ENCODE data around the gene COL6A6.

Gene COL6A6

DNA sequence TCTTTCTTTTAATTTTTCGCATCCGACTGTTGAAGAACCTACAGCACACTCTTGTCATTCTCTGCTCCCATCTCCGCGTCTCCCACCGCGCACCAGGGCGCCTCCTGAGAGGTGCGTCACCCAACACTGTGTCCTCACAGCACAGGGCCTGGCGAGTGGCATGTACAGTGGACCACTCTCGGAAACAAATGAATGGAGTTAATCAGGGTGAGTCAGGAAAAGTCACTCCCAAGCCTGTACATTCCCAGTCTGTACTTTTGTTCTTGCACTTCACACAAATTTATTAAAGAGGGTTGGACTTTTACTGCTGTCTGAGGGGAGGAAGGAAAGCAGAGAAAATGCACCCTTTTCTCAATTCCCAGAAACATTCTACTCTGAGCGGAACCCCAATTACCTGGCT lies 625 bp downstream of the COL6A6 start:
- no peak overlapping the region for H3K9ac ChIP-seq (ENCODE audit: low read length)
- H3K9me2 ChIP-seq (ENCODE audit: low read depth, low read length), result no peaks in the 10 kb centered on the region
- H3K4me1 ChIP-seq (ENCODE audit: insufficient read depth, low read length, severe bottlenecking), result no peaks in the 10 kb centered on the region
- no peak overlapping the region for H3K4me3 ChIP-seq (ENCODE audit: low read depth, low read length, poor library complexity, severe bottlenecking)
- H3K36me3 ChIP-seq (ENCODE audit: insufficient read depth, low read length), result no peaks in the 10 kb centered on the region
- no peak for TF ChIP-seq EZH2 (IDR thresholded peaks at IDR 0.05; ENCODE audit: borderline replicate concordance, low read length)
- TF ChIP-seq, protein P1, sequence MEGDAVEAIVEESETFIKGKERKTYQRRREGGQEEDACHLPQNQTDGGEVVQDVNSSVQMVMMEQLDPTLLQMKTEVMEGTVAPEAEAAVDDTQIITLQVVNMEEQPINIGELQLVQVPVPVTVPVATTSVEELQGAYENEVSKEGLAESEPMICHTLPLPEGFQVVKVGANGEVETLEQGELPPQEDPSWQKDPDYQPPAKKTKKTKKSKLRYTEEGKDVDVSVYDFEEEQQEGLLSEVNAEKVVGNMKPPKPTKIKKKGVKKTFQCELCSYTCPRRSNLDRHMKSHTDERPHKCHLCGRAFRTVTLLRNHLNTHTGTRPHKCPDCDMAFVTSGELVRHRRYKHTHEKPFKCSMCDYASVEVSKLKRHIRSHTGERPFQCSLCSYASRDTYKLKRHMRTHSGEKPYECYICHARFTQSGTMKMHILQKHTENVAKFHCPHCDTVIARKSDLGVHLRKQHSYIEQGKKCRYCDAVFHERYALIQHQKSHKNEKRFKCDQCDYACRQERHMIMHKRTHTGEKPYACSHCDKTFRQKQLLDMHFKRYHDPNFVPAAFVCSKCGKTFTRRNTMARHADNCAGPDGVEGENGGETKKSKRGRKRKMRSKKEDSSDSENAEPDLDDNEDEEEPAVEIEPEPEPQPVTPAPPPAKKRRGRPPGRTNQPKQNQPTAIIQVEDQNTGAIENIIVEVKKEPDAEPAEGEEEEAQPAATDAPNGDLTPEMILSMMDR (IDR thresholded peaks at IDR 0.05; ENCODE audit: low read length), result no peak
- no peak overlapping the region for H2AFZ ChIP-seq (ENCODE audit: low read length)
- no peak overlapping the region for H3K4me2 ChIP-seq (ENCODE audit: low read length)
- no peaks in the 10 kb centered on the region for H4K20me1 ChIP-seq (ENCODE audit: insufficient read depth, low read length)
- H3K27ac ChIP-seq (ENCODE audit: low read depth, low read length, poor library complexity, severe bottlenecking), result no peak overlapping the region
- no peaks in the 10 kb centered on the region for H3K79me2 ChIP-seq (ENCODE audit: insufficient read depth, low read length)
- H3K9me3 ChIP-seq (ENCODE audit: low read length), result no peaks in the 10 kb centered on the region
- H3F3A ChIP-seq (ENCODE audit: insufficient read depth, low read length), result no peaks in the 10 kb centered on the region
- H3K27me3 ChIP-seq (ENCODE audit: insufficient read depth, low read length), result no peaks in the 10 kb centered on the region

DNA sequence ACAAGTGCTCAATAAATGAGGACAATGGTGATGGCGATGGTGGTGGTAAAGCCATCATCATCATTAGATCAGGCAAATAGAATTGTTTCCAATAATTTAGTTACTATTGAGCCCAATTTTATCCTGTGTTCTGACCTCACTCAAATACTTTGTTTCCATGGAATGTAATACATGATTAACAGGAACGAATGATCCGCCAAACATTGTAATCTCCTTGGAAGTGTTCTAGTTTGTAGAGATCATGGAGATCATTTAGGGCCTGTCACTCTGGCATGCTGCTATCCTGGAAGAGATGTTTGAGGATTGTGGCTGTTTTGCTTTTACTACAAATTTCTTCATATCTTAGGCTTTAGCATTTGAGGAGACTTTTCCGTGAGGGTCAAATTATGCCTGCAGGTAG lies 2.8 kb downstream of the COL6A6 start:
- no peaks in the 10 kb centered on the region for H3K36me3 ChIP-seq (ENCODE audit: insufficient read depth, low read length)
- H4K20me1 ChIP-seq (ENCODE audit: insufficient read depth, low read length), result no peaks in the 10 kb centered on the region
- H3K9me2 ChIP-seq (ENCODE audit: low read depth, low read length), result no peaks in the 10 kb centered on the region
- TF ChIP-seq, protein P1 (IDR thresholded peaks at IDR 0.05; ENCODE audit: low read length), result no peak
- no peak for TF ChIP-seq EZH2 (IDR thresholded peaks at IDR 0.05; ENCODE audit: borderline replicate concordance, low read length)
- no peaks in the 10 kb centered on the region for H3K79me2 ChIP-seq (ENCODE audit: insufficient read depth, low read length)
- H3K27me3 ChIP-seq (ENCODE audit: insufficient read depth, low read length), result no peaks in the 10 kb centered on the region
- no peak overlapping the region for H3K4me3 ChIP-seq (ENCODE audit: low read depth, low read length, poor library complexity, severe bottlenecking)
- no peaks in the 10 kb centered on the region for H3K9me3 ChIP-seq (ENCODE audit: low read length)
- H3F3A ChIP-seq (ENCODE audit: insufficient read depth, low read length), result no peaks in the 10 kb centered on the region
- H3K27ac ChIP-seq (ENCODE audit: low read depth, low read length, poor library complexity, severe bottlenecking), result no peak overlapping the region
- H3K4me1 ChIP-seq (ENCODE audit: insufficient read depth, low read length, severe bottlenecking), result no peaks in the 10 kb centered on the region
- no peak overlapping the region for H3K9ac ChIP-seq (ENCODE audit: low read length)
- H3K4me2 ChIP-seq (ENCODE audit: low read length), result no peak overlapping the region
- no peak overlapping the region for H2AFZ ChIP-seq (ENCODE audit: low read length)

DNA sequence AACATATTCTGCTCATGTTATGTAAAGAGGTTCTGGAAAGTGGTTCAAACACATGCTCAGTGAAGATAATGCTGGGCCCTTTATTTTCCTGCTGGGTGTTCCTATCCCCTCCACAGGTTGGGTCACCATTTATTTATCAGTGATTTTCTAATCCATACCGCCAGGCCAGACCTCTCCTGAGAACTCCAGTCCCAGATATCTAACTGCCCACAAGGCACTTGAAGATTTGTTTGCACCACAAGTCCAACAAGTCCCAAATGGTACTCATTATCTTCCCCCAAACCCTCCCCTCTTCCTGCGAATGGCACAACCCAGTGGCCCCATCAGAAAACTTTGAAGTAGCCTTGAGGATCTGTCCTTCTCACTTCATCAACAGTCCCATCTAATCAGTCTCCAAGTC lies 5.4 kb downstream of the COL6A6 start:
- H3K4me3 ChIP-seq (ENCODE audit: low read depth, low read length, poor library complexity, severe bottlenecking), result no peak overlapping the region
- no peaks in the 10 kb centered on the region for H3F3A ChIP-seq (ENCODE audit: insufficient read depth, low read length)
- TF ChIP-seq, protein P1 (IDR thresholded peaks at IDR 0.05; ENCODE audit: low read length), result no peak
- no peaks in the 10 kb centered on the region for H3K27me3 ChIP-seq (ENCODE audit: insufficient read depth, low read length)
- H2AFZ ChIP-seq (ENCODE audit: low read length), result no peak overlapping the region
- H3K79me2 ChIP-seq (ENCODE audit: insufficient read depth, low read length), result no peaks in the 10 kb centered on the region
- no peak overlapping the region for H3K27ac ChIP-seq (ENCODE audit: low read depth, low read length, poor library complexity, severe bottlenecking)
- H3K9me2 ChIP-seq (ENCODE audit: low read depth, low read length), result no peaks in the 10 kb centered on the region
- H3K9me3 ChIP-seq (ENCODE audit: low read length), result no peaks in the 10 kb centered on the region
- H3K36me3 ChIP-seq (ENCODE audit: insufficient read depth, low read length), result no peaks in the 10 kb centered on the region
- no peaks in the 10 kb centered on the region for H3K4me1 ChIP-seq (ENCODE audit: insufficient read depth, low read length, severe bottlenecking)
- H3K9ac ChIP-seq (ENCODE audit: low read length), result no peak overlapping the region
- no peaks in the 10 kb centered on the region for H4K20me1 ChIP-seq (ENCODE audit: insufficient read depth, low read length)
- H3K4me2 ChIP-seq (ENCODE audit: low read length), result no peak overlapping the region
